ENCODE data around the gene RBM44. TPM values are rescaled to one million over a fixed set of nuclear protein-coding genes. Genes with fewer than 3 reads are reported as not detected.

The RBM44 gene
- total RNA-seq, 1 experiment from 2014 or later: 1.0 TPM

GRCh38 chr2:237799060-237799428 lies 465 bp downstream of the RBM44 start:
- intact Hi-C loops (cut with micrococcal nuclease; ENCODE audit: unreplicated experiment): no loop called here
- CTCF ChIA-PET: no interaction called here
- no peak overlapping the region for H3K27ac Mint-ChIP-seq (ENCODE audit: unreplicated experiment)

DNA sequence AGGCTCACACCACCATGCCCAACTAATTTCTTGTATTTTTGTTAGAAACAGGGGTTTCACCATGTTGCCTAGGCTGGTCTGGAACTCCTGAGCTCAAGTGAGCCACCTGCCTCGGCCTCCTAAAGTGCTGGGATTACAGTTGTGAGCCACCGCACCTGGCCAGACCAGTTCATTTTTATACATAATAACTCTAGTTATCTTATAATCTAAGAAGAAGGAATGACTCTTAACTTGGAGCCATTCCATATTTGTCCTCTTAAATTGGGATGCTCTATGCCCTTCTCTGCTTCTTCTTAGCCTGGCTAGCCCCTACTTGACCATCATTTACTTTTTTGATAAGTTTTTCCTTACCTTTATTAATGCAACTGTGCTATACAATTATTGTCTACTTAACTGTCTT lies 2.9 kb downstream of the RBM44 start:
- intact Hi-C loops (cut with micrococcal nuclease; ENCODE audit: unreplicated experiment): no loop called here
- Mint-ChIP-seq H3K4me1 (ENCODE audit: low read depth, unreplicated experiment) (no peaks in the 10 kb centered on the region), H3K4me3 (ENCODE audit: low read depth, unreplicated experiment) (no peak overlapping the region), H3K27ac (ENCODE audit: unreplicated experiment) (no peak overlapping the region), H3K9me3 (ENCODE audit: low read depth, unreplicated experiment) (peaks cover 2% of the 10 kb centered on the region), H3K36me3 (ENCODE audit: insufficient read depth, unreplicated experiment) (peaks cover 5% of the 10 kb centered on the region), H3K27me3 (ENCODE audit: unreplicated experiment) (no peaks in the 10 kb centered on the region)
- no peak for DNase-seq
- CTCF ChIA-PET: no interaction called here
- TF ChIP-seq CTCF (IDR thresholded peaks at IDR 0.05; ENCODE audit: unreplicated experiment): no peak
- BruUV-seq (replicated peaks): no TSS peak

More at GRCh38 chr2:237799060-237799428, 465 bp downstream of the RBM44 start:
- peaks cover 2% of the 10 kb centered on the region for H3K9me3 Mint-ChIP-seq (ENCODE audit: low read depth, unreplicated experiment)
- peaks cover 5% of the 10 kb centered on the region for H3K36me3 Mint-ChIP-seq (ENCODE audit: insufficient read depth, unreplicated experiment)
- BruUV-seq (replicated peaks): no TSS peak
- no peak overlapping the region for H3K4me3 Mint-ChIP-seq (ENCODE audit: low read depth, unreplicated experiment)
- TF ChIP-seq CTCF (IDR thresholded peaks at IDR 0.05; ENCODE audit: unreplicated experiment): no peak
- H3K4me1 Mint-ChIP-seq (ENCODE audit: low read depth, unreplicated experiment): no peaks in the 10 kb centered on the region
- H3K27me3 Mint-ChIP-seq (ENCODE audit: unreplicated experiment): no peaks in the 10 kb centered on the region
- no peak for DNase-seq

DNA sequence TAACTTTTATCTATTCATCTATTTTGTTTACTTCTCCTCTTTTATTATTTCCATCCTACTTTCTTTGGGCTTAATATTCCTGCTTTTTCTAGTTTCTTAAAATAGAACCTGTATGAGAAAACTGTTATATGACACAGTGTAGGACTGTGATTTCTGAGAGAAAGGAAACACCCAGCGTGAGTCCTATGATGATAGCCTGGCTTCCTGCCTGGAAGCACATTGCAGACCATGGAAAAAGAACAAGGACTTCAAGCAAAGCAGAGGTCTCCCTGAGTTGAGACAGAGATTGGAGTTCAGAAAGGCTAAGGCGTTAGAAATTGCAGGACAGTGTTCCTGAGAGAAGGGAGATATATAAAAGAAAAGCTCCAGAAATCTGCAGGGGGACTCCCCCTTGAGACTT lies 7.8 kb downstream of the RBM44 start:
- no peaks in the 10 kb centered on the region for H3K36me3 Mint-ChIP-seq (ENCODE audit: insufficient read depth, unreplicated experiment)
- TF ChIP-seq CTCF (IDR thresholded peaks at IDR 0.05; ENCODE audit: unreplicated experiment): no peak
- DNase-seq: no peak
- no peaks in the 10 kb centered on the region for H3K9me3 Mint-ChIP-seq (ENCODE audit: low read depth, unreplicated experiment)
- no TSS peak for BruUV-seq (replicated peaks)
- H3K4me1 Mint-ChIP-seq (ENCODE audit: low read depth, unreplicated experiment): no peaks in the 10 kb centered on the region
- no peak overlapping the region for H3K27ac Mint-ChIP-seq (ENCODE audit: unreplicated experiment)
- intact Hi-C loops (cut with micrococcal nuclease; ENCODE audit: unreplicated experiment): no loop called here
- H3K27me3 Mint-ChIP-seq (ENCODE audit: unreplicated experiment): peaks cover 18% of the 10 kb centered on the region
- H3K4me3 Mint-ChIP-seq (ENCODE audit: low read depth, unreplicated experiment): no peak overlapping the region
- CTCF ChIA-PET: no interaction called here

- no peak overlapping the region for H3K27ac Mint-ChIP-seq (ENCODE audit: unreplicated experiment)
- no peak for TF ChIP-seq CTCF (IDR thresholded peaks at IDR 0.05; ENCODE audit: unreplicated experiment)
- intact Hi-C loops (cut with micrococcal nuclease; ENCODE audit: unreplicated experiment): no loop called here
- BruUV-seq (replicated peaks): no TSS peak
- no peak overlapping the region for H3K4me3 Mint-ChIP-seq (ENCODE audit: low read depth, unreplicated experiment)
- H3K36me3 Mint-ChIP-seq (ENCODE audit: insufficient read depth, unreplicated experiment): no peaks in the 10 kb centered on the region
- CTCF ChIA-PET: no interaction called here
- peaks cover 60% of the 10 kb centered on the region for H3K27me3 Mint-ChIP-seq (ENCODE audit: unreplicated experiment)
- H3K4me1 Mint-ChIP-seq (ENCODE audit: low read depth, unreplicated experiment): peaks cover 7% of the 10 kb centered on the region
- no peak for DNase-seq
- H3K9me3 Mint-ChIP-seq (ENCODE audit: low read depth, unreplicated experiment): no peaks in the 10 kb centered on the region
Observed at GRCh38 chr2:237815637-237816036, 17.1 kb downstream of the RBM44 start.

GRCh38 chr2:237816531-237816930 lies 18.0 kb downstream of the RBM44 start:
- H3K4me3 Mint-ChIP-seq (ENCODE audit: low read depth, unreplicated experiment): no peak overlapping the region
- no peak for DNase-seq
- CTCF ChIA-PET: no interaction called here
- H3K27me3 Mint-ChIP-seq (ENCODE audit: unreplicated experiment): peaks cover 51% of the 10 kb centered on the region
- peaks cover 7% of the 10 kb centered on the region for H3K4me1 Mint-ChIP-seq (ENCODE audit: low read depth, unreplicated experiment)
- intact Hi-C loops (cut with micrococcal nuclease; ENCODE audit: unreplicated experiment): no loop called here
- H3K27ac Mint-ChIP-seq (ENCODE audit: unreplicated experiment): no peak overlapping the region
- H3K9me3 Mint-ChIP-seq (ENCODE audit: low read depth, unreplicated experiment): no peaks in the 10 kb centered on the region
- BruUV-seq (replicated peaks): no TSS peak
- no peak for TF ChIP-seq CTCF (IDR thresholded peaks at IDR 0.05; ENCODE audit: unreplicated experiment)
- H3K36me3 Mint-ChIP-seq (ENCODE audit: insufficient read depth, unreplicated experiment): no peaks in the 10 kb centered on the region
